ENCODE data around the gene P2RX3.

Gene P2RX3

DNA sequence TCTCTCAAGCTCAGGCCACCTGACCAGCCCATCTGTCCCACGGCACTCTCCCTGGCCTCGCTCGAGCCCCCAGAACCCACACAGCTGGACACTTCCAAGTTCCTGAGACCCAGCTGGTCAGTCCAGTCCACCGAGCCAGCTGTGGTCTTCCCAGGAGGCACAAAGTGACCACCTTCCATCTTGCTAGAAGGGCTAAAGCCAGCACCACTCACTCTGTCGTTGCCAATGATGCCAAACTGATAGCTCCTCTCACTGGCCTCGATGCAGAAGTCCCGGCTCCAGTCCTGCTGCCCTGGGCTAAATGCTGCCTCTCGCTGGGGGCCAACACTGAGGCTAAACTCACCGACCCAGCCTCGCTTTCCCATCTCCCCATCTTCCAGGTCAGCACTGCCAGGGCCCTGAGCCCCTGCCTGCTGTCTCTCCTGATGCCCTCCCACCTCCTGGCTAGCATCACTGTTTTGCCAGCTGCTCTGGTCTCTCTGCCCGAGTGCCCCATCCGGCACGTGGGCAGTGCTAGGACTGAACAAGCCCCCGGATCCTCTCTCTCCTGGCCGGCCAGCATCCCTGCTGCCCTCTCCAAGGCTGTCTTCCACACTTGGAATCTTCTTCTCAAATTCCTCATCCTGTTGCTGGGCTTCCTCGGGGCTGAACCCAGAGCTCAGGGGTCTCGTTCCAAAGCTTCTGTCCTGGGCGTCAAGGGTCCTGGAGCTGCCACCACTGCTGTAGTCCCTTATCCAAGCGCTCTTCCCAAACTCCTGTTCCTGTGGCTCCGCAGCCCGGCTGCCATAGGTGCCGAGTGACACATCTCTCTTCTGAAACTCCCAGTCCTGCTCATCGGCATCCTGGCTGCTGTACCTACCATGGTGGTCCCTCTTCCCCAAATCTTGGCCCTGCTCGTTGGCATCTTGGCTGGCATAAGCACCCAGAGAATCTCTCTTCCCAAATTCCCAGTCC lies 28.8 kb upstream of the P2RX3 start:
- CTCF ChIA-PET = interaction anchor here (0.6 to 0.7 kb wide), 2 partner anchors 149 to 420 kb away, joined by 3 to 6 read pairs; no protein-coding TSS in a partner anchor
- H3K27ac ChIP-seq = peak overlapping the region; percentile 97
- TF ChIP-seq, protein P1, sequence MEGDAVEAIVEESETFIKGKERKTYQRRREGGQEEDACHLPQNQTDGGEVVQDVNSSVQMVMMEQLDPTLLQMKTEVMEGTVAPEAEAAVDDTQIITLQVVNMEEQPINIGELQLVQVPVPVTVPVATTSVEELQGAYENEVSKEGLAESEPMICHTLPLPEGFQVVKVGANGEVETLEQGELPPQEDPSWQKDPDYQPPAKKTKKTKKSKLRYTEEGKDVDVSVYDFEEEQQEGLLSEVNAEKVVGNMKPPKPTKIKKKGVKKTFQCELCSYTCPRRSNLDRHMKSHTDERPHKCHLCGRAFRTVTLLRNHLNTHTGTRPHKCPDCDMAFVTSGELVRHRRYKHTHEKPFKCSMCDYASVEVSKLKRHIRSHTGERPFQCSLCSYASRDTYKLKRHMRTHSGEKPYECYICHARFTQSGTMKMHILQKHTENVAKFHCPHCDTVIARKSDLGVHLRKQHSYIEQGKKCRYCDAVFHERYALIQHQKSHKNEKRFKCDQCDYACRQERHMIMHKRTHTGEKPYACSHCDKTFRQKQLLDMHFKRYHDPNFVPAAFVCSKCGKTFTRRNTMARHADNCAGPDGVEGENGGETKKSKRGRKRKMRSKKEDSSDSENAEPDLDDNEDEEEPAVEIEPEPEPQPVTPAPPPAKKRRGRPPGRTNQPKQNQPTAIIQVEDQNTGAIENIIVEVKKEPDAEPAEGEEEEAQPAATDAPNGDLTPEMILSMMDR (conservative IDR thresholded peaks at IDR 0.05; ENCODE audit: low read depth) = no peak
- POLR2A ChIA-PET (ENCODE audit: low non-redundant PET) = interaction anchor here (1.0 to 1.3 kb wide), 2 partner anchors 12 to 13 kb away, joined by 3 to 4 read pairs; no protein-coding TSS in a partner anchor
- DNase-seq (ENCODE audit: low spot score) = no peak

DNA sequence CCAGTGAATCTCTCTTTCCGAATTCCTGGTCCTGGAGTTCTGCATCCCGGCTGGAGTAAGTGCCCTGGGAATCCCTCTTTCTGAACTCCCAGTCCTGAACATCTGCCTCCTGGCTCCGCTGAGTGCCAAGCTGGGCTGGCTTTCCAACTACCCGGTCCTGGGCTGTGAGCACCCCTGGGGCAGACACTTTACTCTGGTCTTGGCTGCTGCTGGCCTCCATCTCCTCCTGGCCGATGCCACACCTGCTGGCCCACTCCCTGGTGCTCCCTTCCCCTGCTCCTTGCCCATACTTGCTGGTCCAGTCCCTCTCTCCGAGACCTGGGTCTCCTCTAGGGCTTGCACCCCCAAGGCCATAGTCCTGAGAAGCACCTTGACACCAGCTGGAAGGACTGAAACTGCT lies 28.1 kb upstream of the P2RX3 start:
- peak overlapping the region; percentile 97 for H3K27ac ChIP-seq
- TF ChIP-seq, protein P1 (conservative IDR thresholded peaks at IDR 0.05; ENCODE audit: low read depth) = no peak
- POLR2A ChIA-PET (ENCODE audit: low non-redundant PET) = interaction anchor here (1.0 kb wide), 1 partner anchor 12 kb away, joined by 3 read pairs; no protein-coding TSS in a partner anchor
- no peak for DNase-seq (ENCODE audit: low spot score)
- CTCF ChIA-PET = interaction anchor here (0.6 kb wide), 1 partner anchor 421 kb away, joined by 3 read pairs; no protein-coding TSS in a partner anchor

DNA sequence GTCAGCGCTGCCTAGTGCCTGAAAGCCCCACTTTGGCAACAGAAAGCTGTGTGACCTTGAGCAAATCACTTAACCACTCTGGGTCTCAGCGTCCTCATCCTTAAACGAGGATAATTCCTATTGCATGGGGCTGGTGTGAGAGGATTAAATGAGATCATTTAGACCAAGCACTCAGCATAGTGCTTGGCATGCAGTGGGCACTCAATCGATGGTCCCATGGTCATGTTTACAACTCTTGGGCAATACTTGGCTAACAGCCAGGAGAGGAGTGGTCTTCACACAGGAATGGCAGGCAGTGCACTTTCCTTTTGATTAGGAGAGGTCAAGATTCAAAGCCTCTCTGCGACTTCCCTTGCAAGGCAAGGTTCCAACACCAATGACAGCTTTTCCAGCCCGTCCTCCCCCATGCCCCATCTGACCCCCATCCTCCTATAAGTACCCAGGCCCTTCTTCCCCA lies 27.5 kb upstream of the P2RX3 start:
- TF ChIP-seq, protein P1 (conservative IDR thresholded peaks at IDR 0.05; ENCODE audit: low read depth) = no peak
- H3K27ac ChIP-seq = peak overlapping the region; percentile 97
- POLR2A ChIA-PET (ENCODE audit: low non-redundant PET) = interaction anchor here (1.0 to 2.1 kb wide), 2 partner anchors 11 kb away, joined by 3 to 10 read pairs; no protein-coding TSS in a partner anchor
- DNase-seq (ENCODE audit: low spot score) = no peak
- CTCF ChIA-PET = interaction anchor here (1.4 kb wide), 1 partner anchor 62 kb away, joined by 4 read pairs; no protein-coding TSS in a partner anchor

DNA sequence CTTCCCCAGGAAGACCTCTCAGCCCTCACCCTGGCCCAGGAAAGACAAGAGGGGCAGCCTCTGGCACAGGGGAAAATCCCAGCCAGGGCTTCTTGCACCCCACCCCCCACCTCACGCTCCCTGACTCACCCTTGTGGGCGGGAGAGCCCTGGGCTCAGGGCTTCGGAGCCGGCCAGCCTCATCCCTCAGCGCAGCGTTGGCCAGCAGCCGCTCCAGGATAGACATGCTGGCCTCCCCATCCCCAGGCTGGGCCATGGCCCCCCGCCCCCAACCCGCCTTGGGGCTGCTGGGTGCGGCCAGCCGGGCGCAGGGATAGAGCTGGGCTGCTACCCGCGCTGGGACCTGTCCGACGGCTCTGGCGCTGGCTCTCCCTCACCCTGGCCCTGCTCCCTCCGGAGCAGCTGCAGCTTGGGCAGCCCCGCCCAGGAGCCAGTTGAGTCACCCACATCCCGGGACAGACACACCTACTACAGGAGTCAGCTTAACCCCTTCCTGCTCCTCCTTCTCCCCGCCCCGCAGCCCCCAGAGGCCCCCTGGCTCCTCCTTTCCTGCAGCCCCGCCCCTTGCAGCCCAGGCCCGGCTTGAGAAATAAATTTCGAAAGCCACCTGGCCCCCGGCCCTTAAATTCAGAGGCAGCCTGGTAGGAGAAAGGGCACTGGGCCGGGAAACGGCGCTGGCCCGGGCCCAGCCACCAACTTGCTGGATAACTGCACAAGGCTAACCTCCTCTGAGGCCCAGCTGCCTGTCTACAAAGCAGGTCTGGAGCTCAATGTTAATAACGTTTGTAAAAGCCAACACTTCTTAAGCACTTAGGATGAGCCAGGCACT lies 26.8 kb upstream of the P2RX3 start:
- TF ChIP-seq, protein P1 (conservative IDR thresholded peaks at IDR 0.05; ENCODE audit: low read depth) = no peak
- peak; percentile 98 for DNase-seq (ENCODE audit: low spot score)
- POLR2A ChIA-PET (ENCODE audit: low non-redundant PET) = interaction anchor here (0.7 to 2.1 kb wide), 3 partner anchors 10 to 22 kb away, joined by 5 to 10 read pairs (median 7); partner anchors contain the start of gene TNKS1BP1
- H3K27ac ChIP-seq = peak overlapping the region; percentile 97
- CTCF ChIA-PET = interaction anchor here (1.4 kb wide), 2 partner anchors 11 to 62 kb away, joined by 4 to 5 read pairs; no protein-coding TSS in a partner anchor

DNA sequence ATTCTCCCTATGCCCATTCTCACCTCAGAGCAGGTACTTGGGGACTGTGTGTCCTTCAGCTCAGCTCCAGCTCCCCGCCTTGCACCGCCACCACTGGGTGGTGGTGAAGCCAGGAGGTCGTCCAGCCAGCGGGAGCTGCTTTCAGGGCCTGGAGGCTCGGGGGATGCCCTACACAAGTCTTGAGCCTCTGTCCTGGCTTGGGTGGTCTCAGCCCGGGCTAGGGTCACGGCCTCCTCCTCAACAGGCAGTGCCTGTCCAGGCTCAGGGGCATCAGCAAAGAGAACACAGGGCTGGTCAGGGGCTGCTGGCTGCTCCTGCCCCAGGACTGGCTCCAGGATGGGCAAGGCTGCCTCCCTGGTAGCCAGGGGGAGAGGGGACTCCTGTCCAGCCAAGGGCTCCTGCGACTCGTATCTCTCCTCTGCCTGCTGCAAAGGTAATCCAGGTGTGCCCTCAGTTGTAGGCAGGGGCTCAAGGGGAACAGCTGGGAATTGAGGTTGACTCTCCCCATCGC lies 25.6 kb upstream of the P2RX3 start:
- no peak for DNase-seq (ENCODE audit: low spot score)
- ChIA-PET POLR2A (ENCODE audit: low non-redundant PET) (interaction anchor here (0.5 to 2.1 kb wide), 2 partner anchors 9 to 355 kb away, joined by 5 to 10 read pairs; no protein-coding TSS in a partner anchor), CTCF (interaction anchor here (1.4 kb wide), 1 partner anchor 9 kb away, joined by 5 read pairs; no protein-coding TSS in a partner anchor)
- H3K27ac ChIP-seq = peak overlapping the region; percentile 97
- TF ChIP-seq, protein P1 (conservative IDR thresholded peaks at IDR 0.05; ENCODE audit: low read depth) = no peak
